GM21360 (cell line): ENCODE measurements around the gene PACRG.

Experiments
- ATAC-seq: cut with Tn5 transposase; IDR thresholded peaks from one replicate; pipeline ENCODE4 v1.9.1; 2021; ENCODE audit warnings: mild to moderate bottlenecking, moderate library complexity; ENCODE audit not compliant: unreplicated experiment

The PACRG gene

DNA sequence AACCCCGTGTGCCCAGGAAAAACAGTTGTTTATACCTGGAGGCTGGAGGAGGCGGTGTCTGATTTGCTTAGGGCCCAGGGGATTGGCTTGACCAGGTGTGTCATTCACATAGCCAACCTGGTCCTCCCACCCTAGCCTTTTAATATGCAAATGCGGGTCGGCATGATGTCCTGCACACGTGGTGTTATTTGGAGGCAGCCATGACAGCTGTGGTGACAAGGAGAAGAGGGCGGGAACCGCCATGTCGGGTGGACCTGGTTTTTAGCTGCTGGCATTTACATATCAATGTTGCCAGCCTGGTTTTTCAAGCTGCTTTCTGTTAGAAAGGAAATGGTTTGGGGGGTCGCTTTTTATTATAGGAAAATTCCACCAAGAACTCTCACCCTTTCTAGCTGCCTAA lies 395.3 kb downstream of the PACRG start:
- no peak for ATAC-seq

- no peak for ATAC-seq
Observed at GRCh38 chr6:163126741-163127140, 399.0 kb downstream of the PACRG start.

- ATAC-seq: no peak
Observed at GRCh38 chr6:163127587-163127986, 399.8 kb downstream of the PACRG start.

DNA sequence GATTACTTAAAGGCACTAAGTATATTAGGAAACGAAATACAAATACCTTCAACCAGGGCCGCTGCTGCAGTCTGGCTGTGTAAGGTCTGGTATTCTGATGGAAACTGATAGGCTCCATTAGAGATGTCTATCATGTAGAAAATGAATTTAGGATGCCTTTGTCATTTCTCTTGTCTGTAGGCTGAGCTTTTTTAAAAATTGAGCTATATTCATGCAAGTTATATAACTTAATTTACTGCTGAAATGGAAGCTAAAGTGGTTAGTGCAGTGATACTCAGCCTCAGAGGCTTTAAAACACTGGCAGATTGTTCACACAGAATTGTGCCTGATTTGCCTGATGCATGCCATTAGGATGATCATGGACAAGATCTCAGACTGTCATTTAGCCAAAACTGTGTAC lies 400.6 kb downstream of the PACRG start:
- no peak for ATAC-seq

DNA sequence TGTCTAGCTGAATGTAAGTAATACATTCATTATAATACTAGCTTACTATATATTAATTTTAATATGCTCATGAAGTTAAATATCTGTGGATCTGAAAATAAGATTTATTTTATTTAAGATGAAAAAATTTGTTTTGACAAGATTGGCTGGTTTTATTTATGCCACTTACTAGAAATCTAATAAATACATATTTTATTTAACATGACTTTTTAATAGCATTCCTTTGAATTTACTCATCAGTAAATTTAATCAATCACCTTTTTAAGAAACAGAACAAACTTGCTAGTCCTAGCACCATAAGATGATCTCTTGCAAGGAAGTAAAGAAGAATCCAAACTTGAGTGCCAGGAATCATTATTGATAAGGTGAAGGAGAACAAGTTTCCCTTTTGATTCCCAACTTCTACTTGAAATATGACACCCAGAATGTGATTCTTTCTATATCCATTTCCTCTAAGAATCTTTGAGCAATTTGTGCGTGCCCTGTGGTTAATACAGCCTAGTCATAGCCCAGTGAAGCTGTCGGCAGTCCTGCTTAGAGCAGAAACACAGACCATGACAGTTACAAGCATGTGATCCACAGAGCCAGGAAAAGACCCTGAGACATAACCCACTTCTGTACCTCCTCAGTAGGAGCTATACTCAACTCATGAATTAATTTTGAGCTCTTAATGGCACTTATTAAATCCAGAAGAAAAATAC lies 404.4 kb downstream of the PACRG start:
- no peak for ATAC-seq

DNA sequence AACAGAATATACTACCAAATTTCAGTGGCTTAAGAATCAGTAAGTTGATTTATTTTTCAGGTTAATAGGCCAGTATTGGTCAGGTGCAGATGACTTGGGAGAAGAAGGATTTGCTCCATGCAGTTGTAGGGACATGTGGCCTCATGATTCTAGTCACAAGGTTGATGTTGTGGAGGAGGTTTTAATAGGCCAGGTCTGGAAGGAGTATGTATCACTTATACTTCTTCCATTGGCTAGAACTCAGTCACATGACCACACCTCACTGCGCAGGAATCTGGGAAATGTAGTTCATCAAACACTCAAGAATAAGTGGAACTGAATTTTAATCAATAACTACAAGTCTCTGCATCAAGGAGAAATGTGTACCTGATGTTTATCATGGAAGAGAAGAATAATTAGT lies 405.2 kb downstream of the PACRG start:
- ATAC-seq: no peak

- ATAC-seq: no peak
Observed at GRCh38 chr6:163133691-163134090, 405.9 kb downstream of the PACRG start.

DNA sequence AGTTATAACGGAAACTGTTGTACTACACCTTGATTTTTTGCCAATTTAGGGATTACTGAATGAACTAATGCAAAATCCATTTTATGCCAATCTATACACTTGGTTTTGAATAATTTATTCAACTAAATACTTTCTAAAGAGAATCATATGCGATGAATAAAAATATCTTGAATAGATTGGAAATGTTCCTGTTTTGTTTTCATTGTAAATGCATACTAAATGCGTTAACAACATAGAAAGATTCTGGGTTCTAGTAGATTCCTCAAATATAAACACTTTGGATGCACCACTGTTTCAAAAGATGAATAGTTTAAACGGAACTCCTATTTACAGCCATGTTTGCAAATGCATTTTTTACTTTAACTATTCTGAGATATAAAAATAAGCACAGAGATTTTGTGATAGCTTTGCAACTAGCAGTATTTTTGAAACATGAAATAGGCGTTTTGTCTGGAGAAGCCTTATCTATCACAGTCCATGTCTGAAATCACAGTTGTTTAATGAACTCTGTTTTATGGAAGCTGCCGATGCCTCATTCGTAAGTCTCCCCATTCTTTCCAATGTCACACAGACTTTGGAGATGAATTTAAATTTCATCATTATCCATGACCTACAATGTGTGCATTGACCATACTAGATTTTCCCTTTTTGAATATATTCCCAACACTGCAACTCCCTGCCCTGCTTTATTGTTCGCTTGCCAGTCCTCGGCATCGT lies 409.1 kb downstream of the PACRG start:
- ATAC-seq: no peak

DNA sequence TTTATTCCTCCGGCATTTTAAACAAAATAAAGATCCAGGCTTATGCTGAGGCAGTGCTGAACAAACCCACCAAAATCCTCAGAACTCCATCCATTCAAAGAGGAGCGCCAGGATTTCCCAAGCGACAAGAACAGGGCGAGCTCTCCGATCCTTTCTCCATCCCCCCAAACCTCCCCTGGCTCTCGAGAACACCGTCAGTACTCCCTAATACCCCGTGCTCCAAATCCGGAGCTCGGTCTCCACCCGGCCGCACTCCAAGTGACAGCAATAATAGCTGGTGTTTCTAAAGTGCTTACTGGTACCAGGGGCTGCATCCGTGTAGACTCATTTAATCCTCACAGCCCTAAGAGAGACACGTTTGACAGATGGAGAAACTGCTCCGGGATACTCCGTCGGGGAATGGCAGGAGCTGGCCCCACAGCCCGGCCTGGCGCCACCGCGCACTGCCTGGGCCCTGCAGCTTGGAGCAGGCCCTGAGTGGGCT lies 409.7 kb downstream of the PACRG start:
- ATAC-seq: no peak

DNA sequence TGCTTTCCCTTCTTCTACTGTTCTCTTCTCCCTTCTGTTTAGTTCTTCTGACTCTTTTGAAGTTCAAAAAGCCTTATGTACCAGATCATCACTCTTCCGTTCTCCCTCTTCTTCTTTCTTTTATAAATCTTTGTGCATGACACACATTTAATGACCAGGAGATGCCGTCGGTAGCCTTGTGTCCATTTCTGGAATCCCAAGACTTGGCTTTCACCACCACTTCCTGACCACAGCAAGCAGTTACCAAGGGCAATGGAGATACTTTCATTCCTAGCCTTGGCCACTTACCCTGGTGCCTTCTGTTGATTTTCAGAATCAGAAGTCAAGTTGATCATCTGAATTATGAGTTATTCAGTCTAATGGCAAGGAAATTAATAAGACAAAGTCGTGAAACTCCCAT lies 418.3 kb downstream of the PACRG start:
- ATAC-seq: no peak

DNA sequence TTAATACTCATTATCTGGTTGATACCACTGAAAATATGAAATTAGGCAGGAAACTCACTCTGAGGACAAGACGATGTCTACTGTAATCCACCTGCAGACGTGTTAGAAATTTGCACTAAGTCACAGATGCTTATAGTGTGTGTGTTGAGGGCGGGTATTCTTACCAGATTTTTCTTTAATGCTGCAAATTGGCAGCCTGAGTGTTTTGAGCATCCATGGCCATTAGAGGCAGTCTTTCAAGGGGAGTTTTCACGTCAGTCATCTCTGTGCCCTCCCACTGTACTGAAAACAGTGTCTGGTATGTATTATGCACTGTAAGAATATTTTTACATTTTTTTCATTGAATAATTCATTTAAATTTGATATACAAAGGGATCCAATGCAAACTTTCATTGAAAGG lies 420.2 kb downstream of the PACRG start:
- no peak for ATAC-seq

DNA sequence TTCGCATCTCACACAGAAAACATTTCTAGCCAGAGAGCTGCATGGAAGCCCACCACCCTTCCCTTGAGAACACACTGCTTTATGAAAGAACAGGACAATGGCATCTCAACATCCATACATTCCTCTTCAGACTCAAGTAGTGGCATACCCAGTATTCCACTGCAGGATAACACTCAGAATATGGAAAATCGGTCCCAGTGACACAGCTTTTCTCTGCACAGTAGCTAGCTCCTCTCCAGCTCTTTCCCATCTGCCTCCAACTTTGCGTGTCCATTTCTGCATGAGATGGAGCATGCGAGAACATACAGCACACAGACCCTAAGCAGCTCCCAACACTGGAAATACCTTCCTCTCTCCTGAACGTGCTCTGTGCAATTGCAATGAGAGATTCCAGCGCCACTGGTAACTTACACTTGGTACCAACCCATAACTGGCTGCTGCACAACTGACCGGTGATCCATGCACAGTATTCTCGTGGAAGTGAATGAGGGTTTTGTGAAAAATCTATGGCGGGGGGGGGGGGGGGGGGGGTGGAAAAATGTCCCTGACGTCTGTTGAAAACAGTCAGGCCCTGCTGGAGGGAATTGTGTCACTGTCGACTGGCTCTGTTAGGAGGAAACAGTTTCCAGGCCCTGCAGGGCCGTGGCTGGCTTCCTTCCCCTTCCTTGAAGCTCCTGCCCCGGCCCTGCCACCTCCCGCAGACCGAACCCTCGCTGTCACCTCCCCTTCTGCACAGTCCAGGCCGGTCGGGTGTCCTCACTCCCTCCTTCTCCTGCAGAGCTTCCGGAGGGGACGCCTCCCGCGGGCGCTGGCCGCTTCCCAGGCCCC lies 420.9 kb downstream of the PACRG start:
- ATAC-seq: no peak

GRCh38 chr6:163149279-163149848 lies 421.6 kb downstream of the PACRG start:
- ATAC-seq: no peak

DNA sequence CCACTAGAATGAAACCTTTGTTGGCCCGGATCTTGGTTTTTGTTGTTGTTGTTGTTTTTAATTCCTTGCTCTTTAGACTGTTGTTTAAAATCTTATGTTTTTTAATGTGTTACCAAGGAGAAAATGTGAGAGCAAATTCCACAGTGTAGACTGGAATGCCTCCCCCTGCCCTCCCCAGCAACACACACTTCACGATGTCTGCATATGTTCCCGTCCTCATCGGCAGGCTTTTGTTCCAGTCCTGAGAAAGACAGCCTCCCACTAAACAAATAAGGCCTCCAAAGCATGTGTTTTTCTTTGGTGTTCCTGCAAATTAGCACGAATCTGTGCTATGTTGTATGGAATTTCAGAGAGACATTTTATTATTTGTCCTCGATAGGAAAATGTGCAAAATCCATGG lies 423.4 kb downstream of the PACRG start:
- no peak for ATAC-seq

DNA sequence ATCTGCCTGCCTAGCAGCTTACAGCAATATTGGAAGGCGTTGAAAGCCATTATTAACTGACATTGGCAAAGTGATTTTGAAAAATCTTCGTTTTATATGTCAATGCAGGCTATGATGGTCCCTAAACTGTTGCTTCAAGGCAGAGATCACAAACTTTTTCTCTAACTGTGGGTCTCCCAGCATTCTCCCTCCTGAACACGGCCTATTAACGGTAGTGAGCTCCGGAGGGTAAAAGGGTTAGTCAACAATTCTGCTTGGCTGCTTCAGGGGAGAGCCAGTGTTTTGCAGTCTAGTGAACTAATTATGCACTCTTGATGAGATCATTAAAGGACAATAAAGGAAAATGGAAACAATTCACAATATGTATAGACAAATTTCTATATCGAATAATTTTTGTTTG lies 424.9 kb downstream of the PACRG start:
- no peak for ATAC-seq

GRCh38 chr6:163159110-163159509 lies 431.3 kb downstream of the PACRG start:
- no peak for ATAC-seq

DNA sequence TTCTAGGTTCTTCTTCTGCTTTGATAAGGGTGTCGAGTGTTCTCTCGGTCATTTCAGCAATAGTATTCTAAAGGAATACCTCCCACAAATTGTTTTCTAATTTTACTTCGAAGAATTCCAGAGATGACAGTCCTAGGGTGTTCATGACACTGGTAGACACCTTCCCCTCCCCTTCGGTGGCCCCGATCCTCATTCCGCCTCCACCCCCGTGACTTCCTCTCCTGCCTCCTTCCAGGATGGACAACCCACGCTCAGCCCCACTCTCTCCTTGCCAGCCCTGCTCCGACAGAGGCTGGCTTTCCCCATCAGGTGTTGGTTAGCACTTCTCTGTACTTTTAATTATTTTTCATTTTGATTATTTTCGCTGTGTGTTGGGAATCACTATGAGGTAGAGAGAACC lies 431.9 kb downstream of the PACRG start:
- ATAC-seq: no peak

GRCh38 chr6:163162007-163162873 lies 434.5 kb downstream of the PACRG start:
- no peak for ATAC-seq

- ATAC-seq: no peak
Observed at GRCh38 chr6:163162874-163163213, 435.1 kb downstream of the PACRG start.

DNA sequence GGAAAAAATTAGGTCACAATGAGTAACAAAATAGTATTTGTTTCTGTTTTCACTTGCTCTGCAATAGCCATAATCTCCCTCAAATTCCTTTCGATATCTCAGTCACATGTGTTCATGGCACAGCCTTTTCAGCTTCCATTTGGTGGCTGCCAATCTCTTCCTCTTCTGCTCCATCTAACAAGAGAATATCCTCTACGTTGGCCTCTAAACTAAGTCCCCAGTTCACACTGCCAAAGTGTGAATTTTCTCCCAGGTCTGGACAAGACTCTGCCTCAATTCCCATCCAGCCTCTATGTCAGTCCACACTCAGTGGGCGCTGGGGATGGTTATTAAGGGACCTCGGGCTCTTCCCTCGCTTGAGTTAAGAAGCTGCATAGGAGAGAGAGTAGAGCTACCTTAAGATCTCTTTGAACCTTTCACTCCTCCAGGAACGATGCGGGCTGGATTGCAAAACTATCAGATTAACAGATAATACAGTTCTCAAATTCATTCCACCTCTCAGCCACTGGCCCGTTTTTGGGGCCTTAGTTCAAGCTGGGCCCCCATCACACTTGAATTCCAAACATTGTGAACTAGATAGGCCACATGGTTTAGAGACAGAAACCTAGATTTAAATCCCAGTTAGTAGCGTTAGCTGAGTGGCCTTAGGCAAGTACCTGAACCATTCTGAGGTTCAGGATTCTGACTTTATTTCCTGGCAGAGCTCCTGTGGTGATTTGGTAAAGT lies 436.6 kb downstream of the PACRG start:
- no peak for ATAC-seq
